H1 (cell line): ENCODE results near the gene CD300LB. TPM values are rescaled to one million over a fixed set of nuclear protein-coding genes. Genes with fewer than 3 reads are reported as not detected.

Experiments
- CTCF ChIA-PET: fragments of 300-600 bp; sonication (Branson Sonifier 250); formaldehyde crosslinking; loops from one replicate; lab custom pipeline; 2021; ENCODE audit not compliant: partially characterized antibody; lab: Charles Lee
- POLR2A ChIA-PET: fragments of 300-600 bp; sonication (Branson Sonifier 250); formaldehyde crosslinking; loops from one replicate; lab custom pipeline; 2021; ENCODE audit warnings: inconsistent platforms; ENCODE audit not compliant: partially characterized antibody; lab: Charles Lee
- DNase-seq, 2 experiments: peaks; one replicate each; pipeline versions ENCODE4 v3.0.0 to v3.0.0-alpha.2; 2010 to 2022; ENCODE audit warnings: low spot score in 2 of 2, low read depth in 1 of 2, mixed read lengths in 1 of 2
- FAIRE-seq: peaks from 2 replicates; lab custom pipeline; 2011; peaks lifted over from hg19 to GRCh38; lab: Jason Lieb, UNC
- H2AFZ ChIP-seq: 2 replicates; pipeline ENCODE4 v1.8.1; 2012; ENCODE audit warnings: low read length, inconsistent platforms
- H2AK5ac ChIP-seq: 2 replicates; pipeline ENCODE4 v1.6.1; 2013; ENCODE audit warnings: low read depth, low read length
- H2BK120ac ChIP-seq: replicated peaks from 2 replicates; pipeline ENCODE3; 2013; ENCODE audit warnings: low read depth, low read length, inconsistent platforms
- H2BK12ac ChIP-seq: 2 replicates; pipeline ENCODE4 v1.6.1; 2013; ENCODE audit warnings: low read depth, low read length
- H2BK15ac ChIP-seq: 2 replicates; pipeline ENCODE4 v1.6.1; 2013; ENCODE audit warnings: low read length
- H2BK20ac ChIP-seq: 2 replicates; pipeline ENCODE4 v1.6.1; 2013; ENCODE audit warnings: low read length
- H2BK5ac ChIP-seq: 2 replicates; pipeline ENCODE4 v1.6.1; 2013; ENCODE audit warnings: low read depth, low read length
- H3K14ac ChIP-seq: 2 replicates; pipeline ENCODE4 v1.6.1; 2013; ENCODE audit warnings: inconsistent platforms; ENCODE audit not compliant: insufficient read length
- H3K18ac ChIP-seq: 2 replicates; pipeline ENCODE4 v1.6.1; 2013; ENCODE audit warnings: low read length; ENCODE audit errors: extremely low read depth
- H3K23ac ChIP-seq: 2 replicates; pipeline ENCODE4 v1.6.1; 2013; ENCODE audit warnings: inconsistent platforms; ENCODE audit not compliant: insufficient read length
- H3K23me2 ChIP-seq: 2 replicates; pipeline ENCODE4 v1.6.1; 2013; ENCODE audit warnings: low read depth, low read length
- H3K27ac ChIP-seq: 2 replicates; pipeline ENCODE4 v1.6.1; 2011; ENCODE audit warnings: low read depth, low read length, inconsistent platforms
- H3K27me3 ChIP-seq, 4 experiments: replicated peaks in 1 of 4; 1 replicate in 1 of 4; 2 replicates in 3 of 4; pipeline versions ENCODE4 v1.6.1 to v1.8.1; 2011 to 2013; ENCODE audit warnings: low read length in 3 of 4, mild to moderate bottlenecking in 3 of 4, inconsistent platforms in 2 of 4, mixed read lengths in 2 of 4, moderate library complexity in 1 of 4; ENCODE audit not compliant: control insufficient read depth in 3 of 4, insufficient read depth in 3 of 4; ENCODE audit errors: extremely low read depth in 1 of 4
- H3K36me3 ChIP-seq, 4 experiments: 2 replicates each; pipeline versions ENCODE4 v1.6.1 to v1.8.1; 2011 to 2013; ENCODE audit warnings: mild to moderate bottlenecking in 4 of 4, low read length in 3 of 4, moderate library complexity in 2 of 4, control low read depth in 1 of 4, inconsistent platforms in 1 of 4; ENCODE audit not compliant: insufficient read depth in 4 of 4, control insufficient read depth in 2 of 4
- H3K4ac ChIP-seq: replicated peaks from 2 replicates; pipeline ENCODE3; 2013; ENCODE audit warnings: low read length, low read depth, mixed read lengths, inconsistent platforms; ENCODE audit not compliant: insufficient read length
- H3K4me1 ChIP-seq, 4 experiments: replicated peaks in 1 of 4; 1 replicate in 1 of 4; 2 replicates in 3 of 4; pipeline versions ENCODE4 v1.6.1 to v1.8.1; 2011 to 2013; ENCODE audit warnings: low read length in 3 of 4, inconsistent platforms in 2 of 4, mixed read lengths in 1 of 4; ENCODE audit not compliant: insufficient read depth in 4 of 4, control insufficient read depth in 3 of 4
- H3K4me2 ChIP-seq, 2 experiments: 2 replicates each; pipeline versions ENCODE4 v1.6.1 to v1.8.1; 2011 to 2013; ENCODE audit warnings: low read depth in 2 of 2, low read length in 2 of 2, control low read depth in 1 of 2, inconsistent platforms in 1 of 2, mild to moderate bottlenecking in 1 of 2; ENCODE audit not compliant: insufficient read depth in 1 of 2
- H3K4me3 ChIP-seq, 4 experiments: fragments of 200-600, 300-600 bp in 1 of 4; sonication (generic), shearing (Covaris generic), sonication (Bioruptor Twin) in 1 of 4; 2 replicates each; pipeline versions ENCODE4 v1.5.1 to v1.8.1; 2011 to 2016; ENCODE audit warnings: low read length in 4 of 4, low read depth in 3 of 4, control low read depth in 2 of 4, inconsistent platforms in 2 of 4, mild to moderate bottlenecking in 2 of 4, mixed read lengths in 1 of 4, moderate library complexity in 1 of 4; ENCODE audit not compliant: insufficient read depth in 2 of 4; ENCODE audit errors: extremely low read depth in 1 of 4
- H3K56ac ChIP-seq: replicated peaks from 2 replicates; pipeline ENCODE3; 2013; ENCODE audit warnings: low read depth, mild to moderate bottlenecking, mixed read lengths, low read length, inconsistent platforms; ENCODE audit not compliant: insufficient read length
- H3K79me1 ChIP-seq: 2 replicates; pipeline ENCODE4 v1.6.1; 2013; ENCODE audit warnings: low read depth, low read length, control low read depth
- H3K79me2 ChIP-seq, 2 experiments: 2 replicates each; pipeline versions ENCODE4 v1.6.1 to v1.8.1; 2012 to 2013; ENCODE audit warnings: low read length in 2 of 2, mild to moderate bottlenecking in 2 of 2, inconsistent platforms in 1 of 2; ENCODE audit not compliant: insufficient read depth in 2 of 2, control insufficient read depth in 1 of 2
- H3K9ac ChIP-seq, 4 experiments: replicated peaks in 1 of 4; 1 replicate in 1 of 4; 2 replicates in 3 of 4; pipeline versions ENCODE4 v1.6.1 to v1.8.1; 2011 to 2013; ENCODE audit warnings: low read depth in 3 of 4, low read length in 3 of 4, control low read depth in 2 of 4, mild to moderate bottlenecking in 2 of 4, moderate library complexity in 2 of 4, inconsistent platforms in 1 of 4; ENCODE audit errors: extremely low read depth in 1 of 4
- H3K9me3 ChIP-seq, 2 experiments: 2 replicates each; pipeline versions ENCODE4 v1.6.1 to v1.8.1; 2012 to 2013; ENCODE audit warnings: mild to moderate bottlenecking in 2 of 2, moderate library complexity in 2 of 2, control low read depth in 1 of 2, inconsistent platforms in 1 of 2, low read depth in 1 of 2, low read length in 1 of 2, mixed read lengths in 1 of 2; ENCODE audit not compliant: insufficient read depth in 2 of 2
- H4K20me1 ChIP-seq, 2 experiments: replicated peaks in 1 of 2; 2 replicates each; pipeline versions ENCODE3 to v1.8.1; 2011 to 2013; ENCODE audit warnings: inconsistent platforms in 2 of 2, low read length in 2 of 2, mild to moderate bottlenecking in 1 of 2; ENCODE audit not compliant: insufficient read depth in 2 of 2, control insufficient read depth in 1 of 2
- H4K5ac ChIP-seq: 2 replicates; pipeline ENCODE4 v1.6.1; 2013; ENCODE audit warnings: low read length, low read depth, mixed read lengths, inconsistent platforms; ENCODE audit not compliant: insufficient read length
- H4K8ac ChIP-seq: 2 replicates; pipeline ENCODE4 v1.8.0; 2013; ENCODE audit warnings: mild to moderate bottlenecking, moderate library complexity, low read length, inconsistent platforms; ENCODE audit not compliant: insufficient read depth; ENCODE audit errors: extremely low read depth
- H4K91ac ChIP-seq: replicated peaks from 2 replicates; pipeline ENCODE3; 2013; ENCODE audit warnings: low read length, mixed read lengths, inconsistent platforms; ENCODE audit not compliant: insufficient read length
- SIRT6 ChIP-seq: IDR thresholded peaks from one replicate; pipeline ENCODE4 v1.7.1; 2012; ENCODE audit warnings: low read length, inconsistent platforms
- YY1 ChIP-seq: IDR thresholded peaks from 2 replicates; pipeline ENCODE4 v1.6.1; 2011; ENCODE audit warnings: low read depth, mild to moderate bottlenecking, low read length
- WGBS, 2 experiments: shearing (Covaris generic) in 1 of 2; methylation state at CpG; one replicate each; pipeline versions ENCODE4 v1.1.6 to v1.1.7; 2013 to 2015; ENCODE audit warnings: low lambda C conversion rate in 2 of 2, mixed read lengths in 2 of 2, inconsistent platforms in 1 of 2, low coverage in 1 of 2, missing lambda C conversion rate in 1 of 2; ENCODE audit not compliant: insufficient replicate concordance in 2 of 2, insufficient coverage in 1 of 2, insufficient read length in 1 of 2; ENCODE audit errors: extremely low coverage in 1 of 2, missing lambda C conversion rate in 1 of 2; 5-methylcytosine and 5-hydroxymethylcytosine counted together
- polyA plus RNA-seq, 7 experiments: library from polyadenylated mRNA; depleted of rRNA in 3 of 7; stranded (reverse) in 5 of 7; unstranded in 2 of 7; fragments of >200 nt in 5 of 7; fragments of 200-250 nt in 2 of 7; gene quantifications; 1 replicate in 5 of 7; 2 replicates in 1 of 7; 4 replicates in 1 of 7; pipeline versions ENCODE4 v1.2.1 to v1.2.3, GENCODE V29; 2011 to 2013; ENCODE audit warnings: missing spikeins in 2 of 7, mixed read lengths in 2 of 7
- total RNA-seq: library from RNA; stranded (reverse); fragmentation: NEBNext Ultra II Directional; extraction: Animal tissue kit (Norgen Biotek cat#: 25700); gene quantifications from 2 replicates; pipeline ENCODE4 v1.2.1, GENCODE V29; 2021
- TF ChIP-seq, protein P1 (sequence below): IDR thresholded peaks from 2 replicates; pipeline ENCODE4 v1.6.1; 2012; ENCODE audit warnings: inconsistent platforms
- TF ChIP-seq, protein P2 (sequence below): IDR thresholded peaks from 2 replicates; pipeline ENCODE4 v1.6.1; 2012; ENCODE audit warnings: inconsistent platforms

The CD300LB gene
- total and polyA plus RNA-seq, 2 of the 8 experiments (the other 6 are each of a cell fraction or from before 2014, with no cell fraction given), result not detected

DNA sequence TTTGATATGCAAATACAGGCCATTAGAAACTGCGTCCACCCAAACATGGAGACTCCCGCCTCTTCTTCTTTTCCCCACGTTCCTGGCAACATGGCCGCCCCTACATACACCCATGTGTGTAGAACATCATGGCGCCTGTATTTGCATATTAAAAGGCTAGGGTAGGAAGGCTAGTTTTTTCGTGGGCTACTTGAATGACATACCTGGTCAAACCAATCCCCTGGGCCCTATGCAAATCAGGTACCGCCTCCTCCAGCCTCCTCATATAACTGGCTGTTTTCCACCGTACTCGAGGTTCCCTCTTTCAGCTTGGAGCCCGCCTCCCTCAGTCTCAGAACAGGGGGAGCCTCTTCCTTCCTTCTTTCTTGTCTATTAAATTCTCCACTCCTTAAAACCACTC lies 840 bp upstream of the CD300LB start:
- POLR2A ChIA-PET, result no interaction called here
- FAIRE-seq (no peak), DNase-seq (peak in 1 of 2 experiments; percentile 3)
- Histone ChIP-seq H2BK15ac (no peak overlapping the region), H3K79me2 (no peaks in the 10 kb centered on the region), H3K56ac (no peak overlapping the region), H2AK5ac (no peak overlapping the region), H2BK120ac (no peak overlapping the region), H3K9me3 (no peaks in the 10 kb centered on the region), H3K79me1 (no peaks in the 10 kb centered on the region), H3K4me2 (no peak overlapping the region), H3K4me1 (peaks cover 0 to 4% (median under 1%) of the 10 kb centered on the region in 4 experiments; a peak in 2 of 7 replicates), H4K20me1 (no peaks in the 10 kb centered on the region), H4K5ac (no peak overlapping the region), H3K23me2 (no peaks in the 10 kb centered on the region), H2BK12ac (no peak overlapping the region), H3K14ac (no peak overlapping the region), H4K8ac (no peak overlapping the region), H3K18ac (no peak overlapping the region), H3K4me3 (no peak overlapping the region), H3K9ac (no peak overlapping the region), H2AFZ (no peak overlapping the region), H2BK20ac (no peak overlapping the region), H3K27me3 (peaks cover 0 to 2% (median 0%) of the 10 kb centered on the region in 4 experiments; a peak in 3 of 7 replicates), H3K36me3 (no peaks in the 10 kb centered on the region), H2BK5ac (no peak overlapping the region), H3K27ac (no peak overlapping the region), H4K91ac (no peak overlapping the region), H3K23ac (no peak overlapping the region), H3K4ac (no peak overlapping the region)
- CTCF ChIA-PET, result interaction anchor here (0.7 to 2.6 kb wide), 16 partner anchors 13 to 272 kb away, joined by 3 to 21 read pairs (median 4); partner anchors contain the start of genes BTBD17 and GPR142
- TF ChIP-seq, protein P1, sequence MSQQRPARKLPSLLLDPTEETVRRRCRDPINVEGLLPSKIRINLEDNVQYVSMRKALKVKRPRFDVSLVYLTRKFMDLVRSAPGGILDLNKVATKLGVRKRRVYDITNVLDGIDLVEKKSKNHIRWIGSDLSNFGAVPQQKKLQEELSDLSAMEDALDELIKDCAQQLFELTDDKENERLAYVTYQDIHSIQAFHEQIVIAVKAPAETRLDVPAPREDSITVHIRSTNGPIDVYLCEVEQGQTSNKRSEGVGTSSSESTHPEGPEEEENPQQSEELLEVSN, result peak; percentile 86
- TF ChIP-seq SIRT6 (no peak), YY1 (peak; percentile 93)
- TF ChIP-seq, protein P2, sequence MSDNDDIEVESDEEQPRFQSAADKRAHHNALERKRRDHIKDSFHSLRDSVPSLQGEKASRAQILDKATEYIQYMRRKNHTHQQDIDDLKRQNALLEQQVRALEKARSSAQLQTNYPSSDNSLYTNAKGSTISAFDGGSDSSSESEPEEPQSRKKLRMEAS, result peak; percentile 73
- WGBS, 2 experiments, result 71% methylated on average over 10 of the region's 10 CpGs; no CpG with 5 or more reads in 1 of the 2 experiments
